Mesenteric fat pad (tissue), 1 donor: ENCODE results near the gene PTHLH. TPM values are rescaled to one million over a fixed set of nuclear protein-coding genes. Genes with fewer than 3 reads are reported as not detected.

ENCODE experiments used
- DNase-seq: peaks from one replicate; pipeline ENCODE4 v3.0.0-alpha.2; 2020; ENCODE audit warnings: low spot score
- long read RNA-seq: library from polyadenylated mRNA; unstranded; transcript quantifications from one replicate; pipeline ENCODE4 v2.0.0, GENCODE V29; 2020
- total RNA-seq: library from RNA; stranded (reverse); fragmentation: NEBNext Ultra II Directional; extraction: Animal tissue kit (Norgen Biotek cat#: 25700); gene quantifications from one replicate; pipeline ENCODE4 v1.2.1, GENCODE V29; 2021
- donor health status: DM: yes; HTN: yes; CAD: no.

The PTHLH gene
- not detected for total RNA-seq
- long read RNA-seq: 0 reads

GRCh38 chr12:27972721-27973120 is at the start of gene PTHLH:
TSS of gene PTHLH (minus strand) at chr12:27972733. CDS start at chr12:27969494, 3,239 bp downstream.
- DNase-seq: no peak

GRCh38 chr12:28021704-28022103 is 49.2 kb upstream of the PTHLH start:
- DNase-seq: no peak

- no peak for DNase-seq
Observed at GRCh38 chr12:28017873-28018255, 45.3 kb upstream of the PTHLH start.

- no peak for DNase-seq
Observed at GRCh38 chr12:28017126-28017872, 44.8 kb upstream of the PTHLH start.

- DNase-seq: no peak
Observed at GRCh38 chr12:28015165-28015564, 42.6 kb upstream of the PTHLH start.

- DNase-seq: no peak
Observed at GRCh38 chr12:28014196-28014595, 41.7 kb upstream of the PTHLH start.

- no peak for DNase-seq
Observed at GRCh38 chr12:28012333-28012918, 39.9 kb upstream of the PTHLH start.

GRCh38 chr12:28010036-28010435 is 37.5 kb upstream of the PTHLH start:
- no peak for DNase-seq

GRCh38 chr12:27999970-28000369 is 27.4 kb upstream of the PTHLH start:
- no peak for DNase-seq

- DNase-seq: no peak
Observed at GRCh38 chr12:27999521-27999920, 27.0 kb upstream of the PTHLH start.

GRCh38 chr12:27998658-27999057 is 26.1 kb upstream of the PTHLH start:
- no peak for DNase-seq

GRCh38 chr12:27998170-27998569 is 25.6 kb upstream of the PTHLH start:
- DNase-seq: no peak

GRCh38 chr12:27996761-27997160 is 24.2 kb upstream of the PTHLH start:
- no peak for DNase-seq

- no peak for DNase-seq
Observed at GRCh38 chr12:27995406-27995805, 22.9 kb upstream of the PTHLH start.

- DNase-seq: no peak
Observed at GRCh38 chr12:27988594-27989233, 16.2 kb upstream of the PTHLH start.

GRCh38 chr12:27987331-27987730 is 14.8 kb upstream of the PTHLH start:
- DNase-seq: no peak

GRCh38 chr12:27984275-27984674 is 11.7 kb upstream of the PTHLH start:
- no peak for DNase-seq

- no peak for DNase-seq
Observed at GRCh38 chr12:27982951-27983350, 10.4 kb upstream of the PTHLH start.

- no peak for DNase-seq
Observed at GRCh38 chr12:27982385-27982784, 9.9 kb upstream of the PTHLH start.

GRCh38 chr12:27981874-27982273 is 9.3 kb upstream of the PTHLH start:
- no peak for DNase-seq

GRCh38 chr12:27979145-27979544 is 6.6 kb upstream of the PTHLH start:
- DNase-seq: no peak
